Esophagus squamous epithelium (tissue), 4 donors: ENCODE results near the gene WRAP53.

Experiments
- POLR2A ChIP-seq, 4 donors: fragments of 450-650 bp; IDR thresholded peaks; one replicate each; pipeline ENCODE4 v1.6.1; 2017; ENCODE audit warnings: antibody characterized with exemption in 4 of 4, mild to moderate bottlenecking in 4 of 4, moderate library complexity in 3 of 4
- TF ChIP-seq, protein P1 (sequence below), 6 experiments: fragments of 450-650 bp in 4 of 6; fragments of 200-600 bp in 2 of 6; sonication (generic) in 2 of 6; IDR thresholded peaks; one replicate each; pipeline ENCODE4 v1.5.1; 2016 to 2019; ENCODE audit warnings: antibody characterized with exemption in 6 of 6, mild to moderate bottlenecking in 4 of 6, moderate library complexity in 4 of 6

DNA sequence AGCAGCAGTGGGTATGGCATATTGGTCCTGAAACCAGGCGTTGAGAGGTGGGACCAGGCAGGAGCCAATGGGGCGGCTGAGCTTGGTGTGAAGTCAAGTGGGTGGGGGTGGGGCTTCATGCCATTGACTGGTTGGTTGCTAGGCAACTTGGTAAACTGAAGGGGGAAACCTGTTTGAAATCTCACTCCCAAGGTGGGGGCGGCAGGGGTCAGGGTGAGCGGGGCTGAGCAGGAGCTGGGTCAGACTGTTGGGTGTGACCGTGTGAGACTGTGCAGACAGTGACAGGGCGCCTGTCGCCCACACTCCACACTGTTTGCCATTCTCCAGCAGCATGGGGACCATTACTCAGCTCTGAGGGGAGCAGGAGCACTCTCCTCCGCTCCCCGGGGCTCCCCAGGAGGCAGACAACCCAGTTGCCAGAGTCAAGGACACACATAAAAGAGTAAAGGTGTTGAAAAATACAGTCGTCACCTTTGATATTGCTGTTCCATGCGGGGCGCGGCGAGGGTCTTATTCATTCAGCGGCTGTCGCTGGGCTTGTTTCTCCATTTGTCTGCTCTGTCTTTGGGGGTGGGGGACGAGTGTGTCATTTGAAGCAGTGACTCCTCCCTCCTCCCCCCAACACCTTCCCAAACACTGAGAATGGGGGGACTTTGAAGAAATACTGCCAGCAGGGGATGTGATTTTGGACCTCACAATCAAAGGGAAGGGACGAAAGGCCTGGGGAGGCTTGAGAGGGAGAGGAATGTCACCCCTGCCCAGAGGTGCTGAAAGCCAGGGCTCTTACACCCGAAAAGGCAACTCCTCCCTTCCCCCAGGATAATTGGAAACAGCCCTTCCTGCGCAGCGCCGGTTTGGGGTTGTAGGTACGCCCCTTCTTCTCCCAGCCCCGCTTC is 15.6 kb downstream of the WRAP53 start:
- TF ChIP-seq, protein P1, sequence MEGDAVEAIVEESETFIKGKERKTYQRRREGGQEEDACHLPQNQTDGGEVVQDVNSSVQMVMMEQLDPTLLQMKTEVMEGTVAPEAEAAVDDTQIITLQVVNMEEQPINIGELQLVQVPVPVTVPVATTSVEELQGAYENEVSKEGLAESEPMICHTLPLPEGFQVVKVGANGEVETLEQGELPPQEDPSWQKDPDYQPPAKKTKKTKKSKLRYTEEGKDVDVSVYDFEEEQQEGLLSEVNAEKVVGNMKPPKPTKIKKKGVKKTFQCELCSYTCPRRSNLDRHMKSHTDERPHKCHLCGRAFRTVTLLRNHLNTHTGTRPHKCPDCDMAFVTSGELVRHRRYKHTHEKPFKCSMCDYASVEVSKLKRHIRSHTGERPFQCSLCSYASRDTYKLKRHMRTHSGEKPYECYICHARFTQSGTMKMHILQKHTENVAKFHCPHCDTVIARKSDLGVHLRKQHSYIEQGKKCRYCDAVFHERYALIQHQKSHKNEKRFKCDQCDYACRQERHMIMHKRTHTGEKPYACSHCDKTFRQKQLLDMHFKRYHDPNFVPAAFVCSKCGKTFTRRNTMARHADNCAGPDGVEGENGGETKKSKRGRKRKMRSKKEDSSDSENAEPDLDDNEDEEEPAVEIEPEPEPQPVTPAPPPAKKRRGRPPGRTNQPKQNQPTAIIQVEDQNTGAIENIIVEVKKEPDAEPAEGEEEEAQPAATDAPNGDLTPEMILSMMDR (IDR thresholded peaks at IDR 0.05) = no peak
- no peak for TF ChIP-seq POLR2A (IDR thresholded peaks at IDR 0.05)
